ENCODE measurements around the gene ACTBL2.

ACTBL2 gene

DNA sequence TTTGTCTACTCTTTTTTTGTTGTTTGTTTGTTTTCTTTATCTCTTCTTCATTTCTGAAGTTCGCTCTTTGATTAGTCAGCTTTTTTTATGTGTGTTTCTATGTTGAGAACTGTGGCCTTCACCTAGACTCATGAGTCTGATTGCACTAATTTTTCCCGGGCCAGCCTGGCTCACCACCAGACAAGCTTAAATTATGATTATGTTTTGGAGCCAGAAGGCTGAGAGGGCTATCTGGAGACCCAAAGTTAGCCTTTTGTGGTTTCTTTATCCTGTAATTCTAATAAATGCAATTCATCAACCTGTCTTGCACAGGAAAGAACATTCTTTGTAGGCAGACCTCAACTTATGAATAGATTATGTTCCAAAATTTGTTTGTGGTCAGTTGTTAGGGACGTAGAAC, 20.8 kb upstream of the ACTBL2 start:
- TF ChIP-seq, protein P1, sequence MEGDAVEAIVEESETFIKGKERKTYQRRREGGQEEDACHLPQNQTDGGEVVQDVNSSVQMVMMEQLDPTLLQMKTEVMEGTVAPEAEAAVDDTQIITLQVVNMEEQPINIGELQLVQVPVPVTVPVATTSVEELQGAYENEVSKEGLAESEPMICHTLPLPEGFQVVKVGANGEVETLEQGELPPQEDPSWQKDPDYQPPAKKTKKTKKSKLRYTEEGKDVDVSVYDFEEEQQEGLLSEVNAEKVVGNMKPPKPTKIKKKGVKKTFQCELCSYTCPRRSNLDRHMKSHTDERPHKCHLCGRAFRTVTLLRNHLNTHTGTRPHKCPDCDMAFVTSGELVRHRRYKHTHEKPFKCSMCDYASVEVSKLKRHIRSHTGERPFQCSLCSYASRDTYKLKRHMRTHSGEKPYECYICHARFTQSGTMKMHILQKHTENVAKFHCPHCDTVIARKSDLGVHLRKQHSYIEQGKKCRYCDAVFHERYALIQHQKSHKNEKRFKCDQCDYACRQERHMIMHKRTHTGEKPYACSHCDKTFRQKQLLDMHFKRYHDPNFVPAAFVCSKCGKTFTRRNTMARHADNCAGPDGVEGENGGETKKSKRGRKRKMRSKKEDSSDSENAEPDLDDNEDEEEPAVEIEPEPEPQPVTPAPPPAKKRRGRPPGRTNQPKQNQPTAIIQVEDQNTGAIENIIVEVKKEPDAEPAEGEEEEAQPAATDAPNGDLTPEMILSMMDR (IDR thresholded peaks at IDR 0.05; ENCODE audit: insufficient read depth, low read depth, low read length, missing control alignments) = no peak

DNA sequence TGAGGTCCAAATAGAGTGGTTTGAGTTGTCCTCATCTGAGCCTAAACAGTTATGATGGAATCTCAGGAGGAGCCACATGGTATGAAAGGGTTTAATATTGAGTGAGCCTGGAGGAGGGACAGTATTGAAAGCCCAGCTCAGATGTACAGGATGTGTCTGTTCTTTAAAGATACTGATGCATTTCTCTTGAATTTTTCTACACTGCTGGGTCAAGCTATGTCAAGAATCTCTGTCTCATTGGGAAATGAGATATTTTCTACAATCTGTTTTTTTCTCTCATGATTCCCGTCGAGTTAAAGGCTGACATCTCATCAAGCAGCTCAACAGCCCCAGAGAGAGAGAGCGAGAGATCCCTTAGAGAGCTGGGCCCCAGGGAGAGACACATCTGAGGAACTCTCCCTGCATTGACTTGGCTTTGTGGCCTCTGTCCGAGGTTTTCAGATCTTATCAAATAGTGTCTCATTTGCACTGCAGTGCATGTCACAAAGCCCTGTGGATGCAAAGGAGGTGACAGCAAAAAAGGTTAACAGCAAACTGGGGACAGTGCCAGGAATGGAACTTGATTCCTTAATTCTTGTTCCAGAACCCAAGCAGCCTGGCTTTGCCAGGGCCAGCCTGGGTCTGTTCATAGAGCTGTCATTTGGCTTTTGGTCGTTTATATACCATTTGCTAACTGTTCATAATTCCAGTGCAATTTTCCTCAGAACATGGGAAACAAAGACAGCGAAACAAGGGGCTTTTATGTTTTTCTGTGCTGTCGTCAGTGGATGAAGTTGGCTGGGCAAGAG, 19.0 kb upstream of the ACTBL2 start:
- DNase-seq (ENCODE audit: low read depth) = no peak
- TF ChIP-seq, protein P1 (IDR thresholded peaks at IDR 0.05; ENCODE audit: insufficient read depth, low read depth, low read length, missing control alignments) = no peak
- H3K4me3 ChIP-seq (ENCODE audit: low read depth, low read length) = no peak overlapping the region

More for the DNA sequence above, 20.8 kb upstream of the ACTBL2 start:
- H3K4me3 ChIP-seq (ENCODE audit: low read depth, low read length) = no peak overlapping the region
- DNase-seq (ENCODE audit: low read depth) = no peak

DNA sequence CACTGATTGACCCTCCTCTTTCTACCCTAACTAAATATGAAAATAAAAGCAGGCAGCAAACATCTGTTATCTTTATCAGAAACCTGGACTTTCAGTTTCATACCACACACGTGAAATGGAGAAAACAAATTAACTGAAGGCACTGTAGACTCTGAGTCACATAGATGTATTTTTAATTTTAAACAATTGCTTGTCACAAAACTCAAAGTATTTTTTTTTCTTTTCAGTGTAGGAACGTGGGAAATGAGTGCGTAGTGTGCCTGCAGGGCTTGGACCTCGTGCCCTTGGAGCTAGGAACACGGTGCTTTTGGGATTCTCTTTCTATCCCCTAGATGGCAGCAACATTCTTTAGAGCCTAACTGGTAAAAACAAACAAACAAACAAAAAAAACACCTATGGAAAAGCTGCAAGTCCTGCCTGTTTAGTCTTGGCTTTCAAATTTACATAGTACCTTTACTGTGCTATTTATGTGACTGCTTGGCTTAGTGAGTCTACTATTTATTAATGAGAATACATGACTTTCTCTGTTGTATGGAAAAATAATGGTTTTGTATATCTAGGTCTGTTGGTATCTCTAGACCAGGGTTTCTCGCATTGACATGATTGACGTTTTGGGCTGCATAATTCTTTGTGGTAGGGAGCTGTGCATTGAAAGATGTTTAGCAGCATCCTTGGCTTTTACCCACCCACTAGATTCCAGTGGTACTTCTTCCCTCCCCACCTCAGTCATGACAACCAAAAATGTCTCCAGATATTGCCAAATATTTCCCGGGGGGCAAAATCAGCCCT, 16.8 kb upstream of the ACTBL2 start:
- H3K4me3 ChIP-seq (ENCODE audit: low read depth, low read length) = peak overlapping the region; percentile 54
- DNase-seq (ENCODE audit: low read depth) = peak; percentile 62
- TF ChIP-seq, protein P1 (IDR thresholded peaks at IDR 0.05; ENCODE audit: insufficient read depth, low read depth, low read length, missing control alignments) = peak; percentile 64

DNA sequence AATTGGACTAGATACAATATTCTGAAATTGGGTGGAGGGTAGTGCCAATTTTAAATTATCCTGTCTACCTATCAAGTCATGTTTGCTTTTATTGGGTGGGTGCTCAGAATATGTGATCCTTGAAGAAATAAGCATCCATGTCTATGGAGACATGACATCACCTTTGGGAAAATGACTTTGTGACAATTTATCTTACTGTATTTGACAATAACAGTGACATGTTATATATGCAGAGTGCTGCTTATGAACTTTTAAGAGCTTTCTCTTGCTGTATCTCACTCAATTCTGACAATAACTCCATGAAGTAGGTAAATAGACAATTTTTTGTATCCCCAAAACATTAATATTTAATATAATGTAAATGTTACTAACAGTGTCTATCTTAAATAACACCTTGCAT, 15.1 kb upstream of the ACTBL2 start:
- H3K4me3 ChIP-seq (ENCODE audit: low read depth, low read length) = no peak overlapping the region
- TF ChIP-seq, protein P1 (IDR thresholded peaks at IDR 0.05; ENCODE audit: insufficient read depth, low read depth, low read length, missing control alignments) = no peak
- DNase-seq (ENCODE audit: low read depth) = no peak

DNA sequence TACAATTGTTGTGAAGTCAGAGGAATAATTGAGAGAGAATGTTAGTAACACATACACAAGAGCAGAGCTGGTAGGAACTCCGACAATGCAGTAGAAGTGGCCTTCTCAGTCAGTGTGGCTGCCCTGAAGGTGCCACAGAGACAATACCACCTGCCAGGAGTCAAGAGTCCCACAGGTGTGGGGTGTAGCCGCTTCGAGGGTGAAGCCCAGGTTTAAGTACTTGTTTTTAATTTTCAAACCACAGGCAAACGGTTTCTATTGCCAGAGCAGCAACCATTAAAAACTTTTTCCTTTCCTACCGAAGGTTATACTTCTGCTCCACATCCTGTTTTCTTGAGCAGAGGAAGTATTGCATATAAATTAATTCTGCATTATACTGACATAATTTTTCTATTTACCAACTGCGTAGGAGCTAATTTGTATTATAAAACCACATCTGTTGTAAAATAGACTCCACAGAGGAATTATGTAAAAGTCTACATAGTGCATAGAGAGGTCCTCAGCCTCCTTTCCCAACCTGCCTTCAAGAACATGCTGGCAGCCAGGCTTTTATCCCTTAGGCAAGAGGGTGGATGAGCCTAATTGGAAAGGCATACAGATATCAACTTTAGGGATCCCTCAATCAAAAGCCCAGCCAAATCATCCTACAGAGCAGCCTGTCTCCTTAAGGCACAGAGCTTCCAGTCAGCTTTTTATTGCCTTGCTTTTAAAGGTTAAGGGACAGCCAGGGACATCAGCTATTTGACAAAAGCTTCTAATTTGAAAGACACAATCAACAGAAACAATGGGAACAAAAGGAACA, 12.9 kb upstream of the ACTBL2 start:
- H3K4me3 ChIP-seq (ENCODE audit: low read depth, low read length) = no peak overlapping the region
- TF ChIP-seq, protein P1 (IDR thresholded peaks at IDR 0.05; ENCODE audit: insufficient read depth, low read depth, low read length, missing control alignments) = no peak
- DNase-seq (ENCODE audit: low read depth) = peak; percentile 44
